ENCODE measurements around the gene MAMSTR. TPM values are rescaled to one million over a fixed set of nuclear protein-coding genes. Genes with fewer than 3 reads are reported as not detected.

The MAMSTR gene
- total RNA-seq, 4 donors from 2014 or later = 0.26 to 24.2 (median 3.0) TPM; not detected in 1

GRCh38 chr19:48724796-48725753 is 5.5 kb upstream of the MAMSTR start:
- no peaks in the 10 kb centered on the region for H3K9me3 ChIP-seq
- H3K27ac ChIP-seq = peak overlapping the region; percentile 73 to 83
- TF ChIP-seq POLR2A (IDR thresholded peaks at IDR 0.05) (no peak), CTCF (IDR thresholded peaks at IDR 0.05) (no peak)
- H3K4me3 ChIP-seq = no peak overlapping the region
- peaks cover 0 to 2% of the 10 kb centered on the region in 2 donors for H3K4me1 ChIP-seq
- H3K36me3 ChIP-seq = no peaks in the 10 kb centered on the region
- intact Hi-C loops (cut with DNase I; ENCODE audit: low total_unique reads) = no loop called here
- peak; percentile 69 to 80 for DNase-seq
- no peaks in the 10 kb centered on the region for H3K27me3 ChIP-seq

- Histone ChIP-seq H3K4me1 (peaks cover 0 to 11% of the 10 kb centered on the region in 2 donors), H3K36me3 (no peaks in the 10 kb centered on the region)
Measured at GRCh38 chr19:48722196-48722708, 2.7 kb upstream of the MAMSTR start.

GRCh38 chr19:48720613-48721296 is 1.2 kb upstream of the MAMSTR start:
- intact Hi-C loops (cut with DNase I; ENCODE audit: low total_unique reads) = no loop called here
- Histone ChIP-seq H3K27me3 (no peaks in the 10 kb centered on the region), H3K36me3 (no peaks in the 10 kb centered on the region), H3K9me3 (no peaks in the 10 kb centered on the region), H3K4me3 (peak overlapping the region; percentile 51 to 64), H3K4me1 (peaks cover 0 to 11% of the 10 kb centered on the region in 2 donors), H3K27ac (peak overlapping the region; percentile 93 to 96)
- peak; percentile 98 to 100 for DNase-seq
- TF ChIP-seq CTCF (IDR thresholded peaks at IDR 0.05) = peak in 1 of 4 experiments; percentile 14
- TF ChIP-seq POLR2A (IDR thresholded peaks at IDR 0.05) = peak in 1 of 2 donors; percentile 34

More at GRCh38 chr19:48722196-48722708, 2.7 kb upstream of the MAMSTR start:
- no peak for DNase-seq
- Histone ChIP-seq H3K9me3 (no peaks in the 10 kb centered on the region), H3K27me3 (no peaks in the 10 kb centered on the region), H3K27ac (no peak overlapping the region), H3K4me3 (no peak overlapping the region)
- TF ChIP-seq CTCF (IDR thresholded peaks at IDR 0.05) (no peak), POLR2A (IDR thresholded peaks at IDR 0.05) (no peak)
- intact Hi-C loops (cut with DNase I; ENCODE audit: low total_unique reads) = no loop called here

GRCh38 chr19:48720251-48720612 is 707 bp upstream of the MAMSTR start:
- Histone ChIP-seq H3K9me3 (no peaks in the 10 kb centered on the region), H3K4me3 (peak overlapping the region in 1 of 2 donors; percentile 51), H3K27me3 (no peaks in the 10 kb centered on the region), H3K36me3 (no peaks in the 10 kb centered on the region), H3K27ac (peak overlapping the region; percentile 93 to 96), H3K4me1 (peaks cover 0 to 11% of the 10 kb centered on the region in 2 donors)
- TF ChIP-seq POLR2A (IDR thresholded peaks at IDR 0.05) (no peak), CTCF (IDR thresholded peaks at IDR 0.05) (no peak)
- DNase-seq = no peak
- intact Hi-C loops (cut with DNase I; ENCODE audit: low total_unique reads) = no loop called here

Measured in uterus (tissue), 4 donors.